Activated CD4-positive, alpha-beta T cell treated with anti-CD3 and anti-CD28 coated beads, Interleukin-2, amount 50 U/mL, for 48 hours (primary cell): ENCODE data around the gene IGSF21.
"Not testable (repeated sequence)": the region's sequence is repeated elsewhere in the genome, so short reads cannot be mapped to it uniquely, and the experiment has no call there.

Experiments used
- DNase-seq, 2 experiments: peaks; one replicate each; pipeline ENCODE4 v3.0.0-alpha.2; 2020

IGSF21 gene

GRCh38 chr1:18340787-18341186 lies 233.2 kb downstream of the IGSF21 start:
- DNase-seq = no peak

- no peak for DNase-seq
These were observed 233.9 kb downstream of the IGSF21 start for GRCh38 chr1:18341291-18342069.

GRCh38 chr1:18342744-18343143 lies 235.1 kb downstream of the IGSF21 start:
- no peak for DNase-seq

DNA sequence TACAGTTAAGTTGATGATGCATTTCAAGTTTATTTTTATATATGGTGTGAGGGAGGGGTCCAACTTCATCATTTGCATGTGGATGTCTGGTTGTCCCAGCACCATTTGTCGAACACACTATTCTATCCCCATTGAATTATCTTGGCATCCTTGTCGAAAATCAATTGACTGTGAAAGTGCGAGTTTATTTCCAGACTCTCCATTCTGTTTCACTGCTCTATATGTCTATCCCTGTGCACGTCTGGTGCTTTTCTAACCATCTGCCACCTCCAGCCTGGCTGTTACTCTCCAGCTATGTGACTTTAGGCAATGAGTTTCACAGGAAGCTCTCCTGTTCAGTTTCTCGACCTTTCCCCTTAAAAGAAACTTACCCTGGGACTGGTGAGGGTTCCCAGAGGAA lies 236.0 kb downstream of the IGSF21 start:
- no peak for DNase-seq

GRCh38 chr1:18344755-18345154 lies 237.2 kb downstream of the IGSF21 start:
- no peak for DNase-seq

DNA sequence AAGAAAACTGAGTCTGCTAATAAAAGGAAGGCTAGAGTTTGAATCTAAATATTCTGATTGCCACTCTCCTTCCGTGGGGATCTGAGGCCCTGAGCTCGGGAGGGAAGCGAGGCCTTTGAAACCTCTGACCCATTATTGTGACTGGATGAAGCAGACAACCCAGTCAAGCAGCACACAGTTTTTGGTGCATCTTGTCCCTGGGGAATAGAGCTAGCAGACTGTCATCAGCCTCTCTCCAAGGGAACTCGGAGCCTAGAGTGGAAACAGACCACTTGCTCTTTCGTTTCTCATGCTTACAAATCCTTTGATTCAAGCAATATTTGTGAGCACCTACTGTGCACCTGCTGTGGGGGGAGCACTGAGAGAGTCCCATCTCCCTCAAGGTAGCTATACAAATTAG lies 240.0 kb downstream of the IGSF21 start:
- no peak for DNase-seq

GRCh38 chr1:18348354-18348753 lies 240.8 kb downstream of the IGSF21 start:
- no peak for DNase-seq

DNA sequence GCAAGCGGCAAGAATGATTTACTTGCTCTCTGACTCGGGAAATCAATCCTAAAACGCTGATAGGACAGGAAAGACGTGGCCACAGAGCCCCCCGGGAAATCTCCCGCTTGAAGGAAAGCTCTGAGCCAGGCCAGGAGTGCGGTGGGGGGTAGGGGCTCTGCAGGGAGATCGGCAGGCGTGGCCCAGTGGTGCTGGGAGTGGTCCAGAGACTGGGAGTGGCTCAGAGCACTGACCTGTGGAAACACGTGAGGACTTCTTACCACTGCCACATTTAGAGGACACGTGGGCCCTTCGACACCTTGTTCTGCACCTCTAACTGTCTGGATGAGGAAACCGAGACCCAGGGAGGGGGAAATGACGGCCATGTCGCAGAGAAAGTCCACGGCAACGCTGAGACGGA lies 243.1 kb downstream of the IGSF21 start:
- DNase-seq = no peak

GRCh38 chr1:18351735-18352134 lies 244.1 kb downstream of the IGSF21 start:
- DNase-seq = no peak

DNA sequence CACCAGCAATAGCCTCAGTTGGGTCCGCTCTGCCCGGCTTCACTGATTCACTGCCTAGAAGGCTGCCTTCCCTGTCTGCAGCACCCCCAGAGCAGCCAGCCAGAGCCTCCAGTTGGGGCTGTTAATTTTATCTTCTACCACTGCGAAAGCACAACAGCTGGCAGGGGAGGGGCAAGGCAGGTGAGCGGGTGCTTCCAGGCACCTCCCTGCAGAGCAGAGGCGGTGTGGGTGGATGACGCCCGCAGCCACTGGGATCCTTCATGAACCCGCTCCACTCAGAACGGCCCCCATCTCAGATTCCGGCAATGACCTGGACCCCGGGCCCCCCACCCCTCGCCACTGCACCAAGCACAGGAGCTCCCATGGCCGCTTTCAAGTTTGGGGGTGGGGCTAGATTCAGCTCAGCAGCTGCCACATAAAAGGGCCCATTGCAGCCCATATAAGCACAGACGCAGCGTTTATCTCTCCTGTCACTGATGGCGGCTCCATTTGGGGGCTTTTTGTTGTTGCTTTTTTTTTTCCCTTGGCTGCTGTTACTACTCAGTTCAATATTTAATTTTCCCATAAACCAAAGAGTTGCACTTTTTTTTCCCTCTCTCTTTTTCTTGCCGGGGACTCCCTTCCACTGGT lies 245.2 kb downstream of the IGSF21 start:
- DNase-seq = no peak

DNA sequence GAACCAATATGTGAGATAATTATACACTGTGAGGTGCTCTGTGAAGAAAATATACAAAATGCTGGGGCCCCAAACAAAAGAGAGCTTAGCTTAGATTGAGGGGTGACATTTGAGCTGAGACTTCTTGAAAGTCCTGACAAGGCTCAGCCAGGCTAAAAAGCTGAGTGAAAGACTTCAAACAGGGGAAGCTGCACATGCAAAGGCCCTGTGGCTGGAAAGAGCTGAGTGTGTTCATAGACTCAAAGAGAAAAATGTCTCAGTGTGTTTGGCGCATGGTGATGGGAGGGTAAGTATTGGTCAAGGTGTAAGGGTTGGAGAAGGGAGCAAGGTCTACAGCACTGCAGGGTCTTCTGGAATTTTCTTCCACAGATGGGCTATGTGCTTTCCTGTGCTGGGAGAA lies 245.9 kb downstream of the IGSF21 start:
- no peak for DNase-seq

DNA sequence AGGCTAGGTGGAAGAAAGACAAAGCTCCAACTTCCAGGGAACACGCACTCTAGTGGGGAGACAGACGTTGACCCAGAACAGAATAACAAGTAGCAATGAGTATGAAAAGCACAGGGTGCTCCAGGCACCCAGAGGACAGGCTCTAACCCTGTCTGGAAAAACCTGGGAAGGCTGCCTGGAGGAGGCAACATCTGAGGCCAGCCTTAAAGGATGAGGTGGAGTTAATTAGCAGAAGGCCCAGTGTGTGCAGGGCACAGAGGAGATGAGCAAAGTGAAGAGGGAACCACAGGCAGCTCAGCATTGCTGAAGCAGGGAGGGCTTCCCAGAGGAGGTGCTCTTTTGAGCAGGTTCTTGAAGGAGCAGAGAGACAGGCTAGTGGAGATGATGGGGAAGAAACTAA lies 246.4 kb downstream of the IGSF21 start:
- no peak for DNase-seq

DNA sequence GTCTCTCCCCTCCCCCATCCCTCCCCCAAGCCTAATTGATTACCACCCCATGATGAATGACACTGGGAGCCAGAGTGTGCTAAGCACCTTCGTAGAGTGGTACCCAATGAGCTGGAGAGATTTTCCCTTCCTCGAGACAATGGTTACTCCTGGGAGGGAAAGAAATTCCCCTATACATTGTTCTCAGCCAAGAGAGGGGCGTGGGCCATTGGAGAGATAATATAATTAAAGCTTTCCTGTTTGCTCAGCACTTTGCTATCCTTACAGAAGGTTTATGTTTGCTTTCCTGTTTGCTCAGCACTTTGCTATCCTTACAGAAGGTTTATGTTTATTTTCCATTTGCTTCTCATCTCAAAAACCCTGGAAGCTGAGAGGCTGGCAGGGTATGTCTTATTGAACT lies 247.0 kb downstream of the IGSF21 start:
- no peak for DNase-seq

GRCh38 chr1:18357622-18358230 lies 250.1 kb downstream of the IGSF21 start:
- no peak for DNase-seq

DNA sequence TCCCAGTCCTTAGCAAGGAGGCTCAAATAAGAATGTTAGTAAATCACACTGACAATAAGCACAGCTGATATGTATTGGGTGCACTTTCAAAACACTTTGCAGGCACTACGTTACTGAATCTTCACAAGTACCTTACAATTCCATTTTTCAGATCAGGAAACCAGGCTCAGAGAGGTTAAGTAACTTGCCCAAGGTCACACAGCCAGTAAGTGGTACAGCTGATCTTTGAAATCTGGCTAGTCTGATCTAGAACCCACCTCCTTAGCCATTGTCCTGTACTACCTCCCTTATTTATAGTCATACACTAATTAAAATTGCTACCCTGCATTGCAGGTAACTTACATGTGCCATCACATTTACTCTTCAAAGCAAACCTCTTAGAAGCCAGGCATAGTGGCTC lies 251.0 kb downstream of the IGSF21 start:
- no peak for DNase-seq

GRCh38 chr1:18360251-18360650 lies 252.7 kb downstream of the IGSF21 start:
- DNase-seq = no peak

DNA sequence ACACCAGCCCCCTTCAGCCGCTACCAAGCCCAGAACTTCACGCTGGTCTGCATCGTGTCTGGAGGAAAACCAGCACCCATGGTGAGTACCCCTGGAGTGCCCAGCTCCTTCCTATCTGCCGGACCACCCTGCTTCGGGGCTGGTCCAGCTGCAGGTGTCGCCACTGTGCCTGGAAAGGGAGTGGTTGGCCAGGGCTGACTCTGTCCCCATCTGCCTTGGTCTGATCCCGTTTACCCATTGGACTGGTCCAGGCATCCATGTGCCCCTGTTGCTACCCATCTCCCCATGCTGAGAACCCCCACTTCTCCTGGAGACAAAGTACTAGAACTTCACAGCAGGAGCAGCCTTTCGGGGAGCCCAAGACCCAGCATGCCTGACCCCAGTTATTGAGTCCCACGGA lies 254.6 kb downstream of the IGSF21 start:
- DNase-seq = no peak

- no peak for DNase-seq
These were observed 255.8 kb downstream of the IGSF21 start for GRCh38 chr1:18363436-18363835.

DNA sequence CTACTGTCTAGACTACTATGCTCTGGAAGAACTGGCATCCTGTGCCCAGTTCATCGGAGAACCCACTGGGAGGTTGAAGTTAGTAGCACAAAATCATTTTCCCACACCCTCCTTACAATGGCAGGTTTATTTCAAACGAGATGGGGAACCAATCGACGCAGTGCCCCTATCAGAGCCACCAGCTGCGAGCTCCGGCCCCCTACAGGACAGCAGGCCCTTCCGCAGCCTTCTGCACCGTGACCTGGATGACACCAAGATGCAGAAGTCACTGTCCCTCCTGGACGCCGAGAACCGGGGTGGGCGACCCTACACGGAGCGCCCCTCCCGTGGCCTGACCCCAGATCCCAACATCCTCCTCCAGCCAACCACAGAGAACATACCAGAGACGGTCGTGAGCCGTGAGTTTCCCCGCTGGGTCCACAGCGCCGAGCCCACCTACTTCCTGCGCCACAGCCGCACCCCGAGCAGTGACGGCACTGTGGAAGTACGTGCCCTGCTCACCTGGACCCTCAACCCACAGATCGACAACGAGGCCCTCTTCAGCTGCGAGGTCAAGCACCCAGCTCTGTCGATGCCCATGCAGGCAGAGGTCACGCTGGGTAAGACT lies 257.6 kb downstream of the IGSF21 start:
- no peak for DNase-seq

DNA sequence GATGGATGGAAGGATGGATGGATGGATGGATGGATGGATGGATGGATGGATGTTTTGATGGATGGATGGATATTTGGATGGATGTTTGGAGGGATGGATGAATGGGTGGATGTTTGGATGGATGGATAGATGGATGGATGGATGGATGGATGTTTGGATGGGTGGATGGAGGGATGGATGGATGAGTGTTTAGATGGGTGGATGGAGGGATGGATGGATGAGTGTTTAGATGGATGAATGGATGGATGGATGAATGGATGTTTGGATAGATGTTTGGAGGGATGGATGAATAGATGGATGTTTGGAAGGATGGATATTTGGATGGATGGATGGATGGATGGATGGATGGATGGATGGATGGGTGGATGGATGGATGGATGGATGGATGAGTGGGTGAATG lies 264.9 kb downstream of the IGSF21 start:
- DNase-seq = not testable (repeated sequence)

- no peak for DNase-seq
These were observed 265.6 kb downstream of the IGSF21 start for GRCh38 chr1:18373151-18373550.

DNA sequence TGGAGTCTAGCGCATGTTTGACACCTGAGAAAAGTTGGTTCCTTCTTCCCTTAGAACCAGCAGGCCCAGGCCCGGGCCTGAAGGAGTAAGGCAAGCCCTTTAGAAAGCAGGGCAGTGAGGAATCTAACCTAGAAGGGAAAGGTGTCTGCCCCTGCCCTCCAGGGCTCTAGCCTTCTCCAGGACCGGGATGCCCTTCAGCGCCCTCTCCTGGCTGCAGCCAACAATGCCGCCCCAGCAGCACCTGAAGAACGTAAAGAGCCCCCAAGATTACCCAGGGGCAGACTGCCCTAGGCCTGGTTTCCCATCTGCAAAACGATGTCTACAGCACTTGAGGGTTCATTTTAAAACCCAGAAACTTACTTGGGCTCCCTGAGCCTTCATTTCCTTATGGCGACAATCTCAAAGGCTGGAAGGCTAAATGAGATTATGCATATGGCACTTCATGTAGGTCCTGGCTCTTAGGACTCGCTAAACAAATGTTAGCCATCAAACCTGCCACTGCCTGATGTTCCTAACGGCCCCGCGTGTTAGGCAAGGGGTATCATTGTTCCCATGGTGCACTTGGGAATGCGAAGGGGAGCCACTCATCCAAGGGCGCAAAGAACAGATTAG lies 266.4 kb downstream of the IGSF21 start:
- DNase-seq = peak; percentile 2 to 12

- no peak for DNase-seq
These were observed 269.1 kb downstream of the IGSF21 start for GRCh38 chr1:18376661-18377060.
